Prostate gland (tissue), 2 donors: ENCODE data around the gene C12orf50. TPM values are rescaled to one million over a fixed set of nuclear protein-coding genes. Genes with fewer than 3 reads are reported as not detected.

Source experiments
- DNase-seq: peaks from one replicate; pipeline ENCODE4 v3.0.0-alpha.2; 2019; ENCODE audit warnings: low spot score
- H3K27ac ChIP-seq, 2 donors: fragments of 200-600 bp; sonication (generic); 2 replicates each; pipeline ENCODE4 v1.5.1; 2017 to 2019
- H3K27me3 ChIP-seq: fragments of 200-600 bp; sonication (generic); replicated peaks from 2 replicates; pipeline ENCODE4 v1.5.1; 2019; ENCODE audit not compliant: insufficient read depth
- H3K36me3 ChIP-seq, 2 donors: fragments of 200-600 bp; sonication (generic); 1 replicate in 1 of 2; 2 replicates in 1 of 2; pipeline versions ENCODE4 v1.5.1 to v1.8.1; 2017 to 2019
- H3K4me1 ChIP-seq: fragments of 200-600 bp; sonication (generic); replicated peaks from 2 replicates; pipeline ENCODE4 v1.5.1; 2019
- H3K4me3 ChIP-seq, 2 donors: fragments of 200-600 bp; sonication (generic); 2 replicates each; pipeline ENCODE4 v1.5.1; 2017 to 2019
- H3K9me3 ChIP-seq: fragments of 200-600 bp; sonication (generic); 2 replicates; pipeline ENCODE4 v1.5.1; 2017
- CTCF ChIP-seq, 4 experiments: fragments of 200-600 bp in 2 of 4; fragments of 450-650 bp in 2 of 4; sonication (generic) in 2 of 4; IDR thresholded peaks; 1 replicate in 3 of 4; 2 replicates in 1 of 4; pipeline ENCODE4 v1.5.1; 2016 to 2019; ENCODE audit warnings: antibody characterized with exemption in 4 of 4, mild to moderate bottlenecking in 2 of 4, moderate library complexity in 2 of 4
- POLR2A ChIP-seq: fragments of 450-650 bp; IDR thresholded peaks from one replicate; pipeline ENCODE4 v1.6.1; 2016; ENCODE audit warnings: antibody characterized with exemption, mild to moderate bottlenecking
- POLR2AphosphoS5 ChIP-seq: sonication (generic); formaldehyde crosslinking; IDR thresholded peaks from one replicate; pipeline ENCODE4 v1.6.1; 2017; ENCODE audit warnings: antibody characterized with exemption
- WGBS: methylation state at CpG from one replicate; pipeline ENCODE4 v1.1.5; 2018; 5-methylcytosine and 5-hydroxymethylcytosine counted together
- intact Hi-C: fragments of 100-400 bp; cut with DNase I; formaldehyde crosslinking; loops from one replicate; pipeline ENCODE4 v1.14.2; 2022
- total RNA-seq, 2 donors: library from RNA; depleted of rRNA; stranded (reverse); fragments of >200 nt; gene quantifications; one replicate each; pipeline ENCODE4 v1.1.0, GENCODE V29; 2016

Gene C12orf50
- total RNA-seq, 2 donors from 2014 or later = 6.7 TPM; not detected in 1

GRCh38 chr12:88001327-88001726 lies 27.9 kb downstream of the C12orf50 start:
- no peak for DNase-seq
- 94% methylated on average over 2 of the region's 2 CpGs for WGBS
- Histone ChIP-seq H3K27me3 (no peaks in the 10 kb centered on the region), H3K4me3 (no peak overlapping the region), H3K9me3 (no peaks in the 10 kb centered on the region), H3K27ac (no peak overlapping the region), H3K36me3 (no peaks in the 10 kb centered on the region), H3K4me1 (no peaks in the 10 kb centered on the region)
- intact Hi-C loops = no loop called here
- no peak for TF ChIP-seq POLR2A
- TF ChIP-seq CTCF (IDR thresholded peaks at IDR 0.05) = no peak
- TF ChIP-seq POLR2AphosphoS5 = no peak

- Histone ChIP-seq H3K9me3 (no peaks in the 10 kb centered on the region), H3K4me3 (no peak overlapping the region), H3K36me3 (no peaks in the 10 kb centered on the region), H3K4me1 (no peaks in the 10 kb centered on the region), H3K27ac (no peak overlapping the region), H3K27me3 (no peaks in the 10 kb centered on the region)
- intact Hi-C loops = no loop called here
- WGBS = 5% methylated on average over 8 of the region's 8 CpGs
- DNase-seq = peak; percentile 33
- TF ChIP-seq POLR2AphosphoS5 (no peak), CTCF (IDR thresholded peaks at IDR 0.05) (peak in 3 of 4 experiments; percentile 44 to 56 (median 52))
Observed at GRCh38 chr12:87995581-87996178, 33.5 kb downstream of the C12orf50 start.

GRCh38 chr12:87991483-87991882 lies 37.7 kb downstream of the C12orf50 start:
- H3K27me3 ChIP-seq = no peaks in the 10 kb centered on the region
- no peak for TF ChIP-seq POLR2AphosphoS5
- TF ChIP-seq POLR2A = no peak
- no peak for TF ChIP-seq CTCF (IDR thresholded peaks at IDR 0.05)
- H3K27ac ChIP-seq = no peak overlapping the region
- no peak for DNase-seq
- intact Hi-C loops = no loop called here
- no peaks in the 10 kb centered on the region for H3K9me3 ChIP-seq
- H3K4me3 ChIP-seq = no peak overlapping the region
- no peaks in the 10 kb centered on the region for H3K36me3 ChIP-seq
- H3K4me1 ChIP-seq = no peaks in the 10 kb centered on the region

- Histone ChIP-seq H3K36me3 (no peaks in the 10 kb centered on the region), H3K27me3 (no peaks in the 10 kb centered on the region), H3K4me1 (no peaks in the 10 kb centered on the region), H3K27ac (no peak overlapping the region), H3K4me3 (no peak overlapping the region), H3K9me3 (no peaks in the 10 kb centered on the region)
- no peak for DNase-seq
- TF ChIP-seq CTCF (IDR thresholded peaks at IDR 0.05) = no peak
- TF ChIP-seq POLR2A = no peak
- TF ChIP-seq POLR2AphosphoS5 = no peak
- intact Hi-C loops = no loop called here
- WGBS = 43% methylated on average over 2 of the region's 2 CpGs
Observed at GRCh38 chr12:87988534-87988933, 40.7 kb downstream of the C12orf50 start.

- WGBS = 99% methylated on average over 2 of the region's 2 CpGs
- TF ChIP-seq CTCF (IDR thresholded peaks at IDR 0.05) (no peak), POLR2A (no peak), POLR2AphosphoS5 (no peak)
Observed at GRCh38 chr12:87985069-87985675, 44.0 kb downstream of the C12orf50 start.

More at GRCh38 chr12:87985069-87985675, 44.0 kb downstream of the C12orf50 start:
- H3K27me3 ChIP-seq = no peaks in the 10 kb centered on the region
- no peaks in the 10 kb centered on the region for H3K9me3 ChIP-seq
- no peaks in the 10 kb centered on the region for H3K36me3 ChIP-seq
- DNase-seq = no peak
- intact Hi-C loops = no loop called here
- no peaks in the 10 kb centered on the region for H3K4me1 ChIP-seq
- H3K27ac ChIP-seq = no peak overlapping the region
- no peak overlapping the region for H3K4me3 ChIP-seq
